ENCODE results near the gene PTPRF. TPM values are rescaled to one million over a fixed set of nuclear protein-coding genes. Genes with fewer than 3 reads are reported as not detected.

PTPRF gene
- polyA plus RNA-seq, 1 experiment = 97.0 TPM

GRCh38 chr1:43509007-43509739, 21.5 kb upstream of the PTPRF start:
- DNase-seq (ENCODE audit: low read depth) = no peak
- CTCF ChIA-PET = interaction anchor here (0.6 to 1.1 kb wide), 3 partner anchors 45 to 402 kb away, joined by 3 to 4 read pairs (median 3); no protein-coding TSS in a partner anchor
- Histone ChIP-seq H3K4me3 (ENCODE audit: low read depth, low read length) (no peak overlapping the region), H3K27me3 (ENCODE audit: control insufficient read depth, insufficient read depth, low read length) (no peaks in the 10 kb centered on the region), H3K36me3 (ENCODE audit: control insufficient read depth, insufficient read depth, low read length) (no peaks in the 10 kb centered on the region)
- POLR2A ChIA-PET = no interaction called here
- TF ChIP-seq, protein P1, sequence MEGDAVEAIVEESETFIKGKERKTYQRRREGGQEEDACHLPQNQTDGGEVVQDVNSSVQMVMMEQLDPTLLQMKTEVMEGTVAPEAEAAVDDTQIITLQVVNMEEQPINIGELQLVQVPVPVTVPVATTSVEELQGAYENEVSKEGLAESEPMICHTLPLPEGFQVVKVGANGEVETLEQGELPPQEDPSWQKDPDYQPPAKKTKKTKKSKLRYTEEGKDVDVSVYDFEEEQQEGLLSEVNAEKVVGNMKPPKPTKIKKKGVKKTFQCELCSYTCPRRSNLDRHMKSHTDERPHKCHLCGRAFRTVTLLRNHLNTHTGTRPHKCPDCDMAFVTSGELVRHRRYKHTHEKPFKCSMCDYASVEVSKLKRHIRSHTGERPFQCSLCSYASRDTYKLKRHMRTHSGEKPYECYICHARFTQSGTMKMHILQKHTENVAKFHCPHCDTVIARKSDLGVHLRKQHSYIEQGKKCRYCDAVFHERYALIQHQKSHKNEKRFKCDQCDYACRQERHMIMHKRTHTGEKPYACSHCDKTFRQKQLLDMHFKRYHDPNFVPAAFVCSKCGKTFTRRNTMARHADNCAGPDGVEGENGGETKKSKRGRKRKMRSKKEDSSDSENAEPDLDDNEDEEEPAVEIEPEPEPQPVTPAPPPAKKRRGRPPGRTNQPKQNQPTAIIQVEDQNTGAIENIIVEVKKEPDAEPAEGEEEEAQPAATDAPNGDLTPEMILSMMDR (IDR thresholded peaks at IDR 0.05; ENCODE audit: insufficient read depth, low read depth, low read length) = no peak

DNA sequence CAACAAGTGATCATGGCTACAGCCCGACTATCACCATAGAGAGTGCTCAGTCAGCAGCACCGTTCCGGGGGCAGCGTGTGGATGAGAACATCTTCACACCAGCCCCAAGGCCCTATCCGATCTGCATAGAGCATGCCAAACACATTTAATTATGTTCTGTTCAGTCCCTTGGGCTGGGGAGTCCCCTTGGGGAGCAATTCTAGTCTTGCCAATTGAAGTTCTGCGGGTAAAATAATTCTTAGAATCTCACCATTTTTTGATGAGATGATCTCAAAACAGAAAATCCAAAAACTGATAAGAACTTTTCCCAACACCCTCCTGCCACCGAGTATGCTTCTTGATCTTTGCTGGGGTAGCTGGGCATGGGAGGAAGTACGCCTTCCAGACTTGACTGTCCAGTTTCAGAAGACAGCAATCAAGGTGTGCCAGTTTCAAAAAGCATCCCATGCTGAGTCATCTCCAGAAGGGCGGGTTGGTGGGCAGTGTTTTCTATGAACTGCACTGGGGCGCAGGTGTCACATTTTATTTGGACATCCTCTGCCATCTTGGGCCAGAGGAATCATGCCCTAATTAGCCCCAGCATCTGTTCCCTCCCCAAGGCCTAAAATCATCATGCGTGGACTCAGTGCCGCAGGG, 20.8 kb upstream of the PTPRF start:
- H3K27me3 ChIP-seq (ENCODE audit: control insufficient read depth, insufficient read depth, low read length) = no peaks in the 10 kb centered on the region
- no peak overlapping the region for H3K4me3 ChIP-seq (ENCODE audit: low read depth, low read length)
- DNase-seq (ENCODE audit: low read depth) = no peak
- TF ChIP-seq, protein P1 (IDR thresholded peaks at IDR 0.05; ENCODE audit: insufficient read depth, low read depth, low read length) = no peak
- no peaks in the 10 kb centered on the region for H3K36me3 ChIP-seq (ENCODE audit: control insufficient read depth, insufficient read depth, low read length)
- ChIA-PET CTCF (interaction anchor here (0.6 kb wide), 1 partner anchor 121 kb away, joined by 3 read pairs; no protein-coding TSS in a partner anchor), POLR2A (no interaction called here)

DNA sequence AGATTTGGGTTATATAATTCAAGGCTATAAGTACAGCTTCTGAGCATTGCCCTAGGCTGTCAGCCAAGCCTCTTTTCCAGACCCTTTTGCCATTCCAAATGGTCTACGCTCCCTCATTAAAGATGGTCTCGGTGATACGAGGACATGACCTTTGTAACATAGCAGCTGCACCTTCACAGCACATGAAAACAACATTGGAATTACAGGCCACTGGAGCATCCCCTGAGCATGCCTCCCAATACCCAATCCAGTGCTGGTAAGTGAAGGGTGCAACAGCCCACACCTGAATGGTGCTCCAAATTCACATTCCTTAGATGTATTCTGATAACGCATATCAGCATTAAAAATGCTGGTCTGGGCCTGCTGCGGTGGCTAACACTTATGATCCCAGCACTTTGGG, 20.1 kb upstream of the PTPRF start:
- DNase-seq (ENCODE audit: low read depth) = no peak
- TF ChIP-seq, protein P1 (IDR thresholded peaks at IDR 0.05; ENCODE audit: insufficient read depth, low read depth, low read length) = no peak
- H3K36me3 ChIP-seq (ENCODE audit: control insufficient read depth, insufficient read depth, low read length) = no peaks in the 10 kb centered on the region
- H3K4me3 ChIP-seq (ENCODE audit: low read depth, low read length) = no peak overlapping the region
- ChIA-PET CTCF (no interaction called here), POLR2A (no interaction called here)
- no peaks in the 10 kb centered on the region for H3K27me3 ChIP-seq (ENCODE audit: control insufficient read depth, insufficient read depth, low read length)

DNA sequence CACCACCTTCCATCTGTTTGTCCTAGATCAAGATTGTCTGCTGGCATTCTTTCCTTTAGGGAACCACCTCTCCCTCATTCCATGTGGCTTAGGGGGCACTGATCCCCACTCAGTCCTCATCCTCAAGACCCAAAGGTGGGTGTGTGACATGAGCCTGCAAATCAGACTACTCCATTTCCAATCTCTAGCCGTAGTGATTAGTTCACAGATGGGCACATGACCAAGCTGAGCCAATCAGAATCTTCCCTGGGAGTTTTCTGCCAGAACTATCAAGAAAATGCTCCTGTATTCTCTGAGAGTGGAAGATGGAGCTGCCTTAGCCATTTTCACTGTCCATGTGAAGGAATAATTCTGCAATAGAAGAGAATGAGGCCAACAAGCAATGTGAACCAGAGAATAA, 19.3 kb upstream of the PTPRF start:
- ChIA-PET POLR2A (no interaction called here), CTCF (no interaction called here)
- H3K4me3 ChIP-seq (ENCODE audit: low read depth, low read length) = no peak overlapping the region
- H3K36me3 ChIP-seq (ENCODE audit: control insufficient read depth, insufficient read depth, low read length) = no peaks in the 10 kb centered on the region
- H3K27me3 ChIP-seq (ENCODE audit: control insufficient read depth, insufficient read depth, low read length) = no peaks in the 10 kb centered on the region
- DNase-seq (ENCODE audit: low read depth) = no peak
- TF ChIP-seq, protein P1 (IDR thresholded peaks at IDR 0.05; ENCODE audit: insufficient read depth, low read depth, low read length) = no peak

DNA sequence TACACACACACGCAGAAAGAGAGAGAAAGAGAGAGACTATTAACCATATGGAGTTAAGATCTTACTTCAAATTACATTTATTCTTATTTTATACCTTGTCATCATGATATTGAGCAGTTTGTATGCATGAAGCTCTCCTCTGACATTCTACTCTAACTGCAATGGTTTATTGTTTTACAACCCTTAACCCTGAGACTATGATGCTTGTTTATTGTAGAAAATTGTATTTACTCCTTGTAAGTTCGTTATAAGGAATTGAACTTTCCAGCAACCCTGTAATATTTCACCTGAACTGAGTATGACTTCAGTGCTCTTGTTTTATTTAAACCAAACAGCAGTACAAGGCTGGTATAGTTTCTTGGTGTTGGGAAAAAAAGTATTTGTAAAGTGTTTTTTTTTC, 18.6 kb upstream of the PTPRF start:
- Histone ChIP-seq H3K27me3 (ENCODE audit: control insufficient read depth, insufficient read depth, low read length) (no peaks in the 10 kb centered on the region), H3K4me3 (ENCODE audit: low read depth, low read length) (no peak overlapping the region), H3K36me3 (ENCODE audit: control insufficient read depth, insufficient read depth, low read length) (no peaks in the 10 kb centered on the region)
- POLR2A ChIA-PET = no interaction called here
- no peak for DNase-seq (ENCODE audit: low read depth)
- CTCF ChIA-PET = interaction anchor here (1.7 kb wide), 1 partner anchor 18 kb away, joined by 5 read pairs; the partner anchor contains the start of gene PTPRF
- TF ChIP-seq, protein P1 (IDR thresholded peaks at IDR 0.05; ENCODE audit: insufficient read depth, low read depth, low read length) = no peak

Measured in BJ (cell line).